ENCODE results near the gene IL1RAPL2. TPM values are rescaled to one million over a fixed set of nuclear protein-coding genes. Genes with fewer than 3 reads are reported as not detected.

The IL1RAPL2 gene
- total and polyA plus RNA-seq, 2 of the 4 experiments (the other 2 are of a cell fraction) = 0.03 TPM; not detected in 1

DNA sequence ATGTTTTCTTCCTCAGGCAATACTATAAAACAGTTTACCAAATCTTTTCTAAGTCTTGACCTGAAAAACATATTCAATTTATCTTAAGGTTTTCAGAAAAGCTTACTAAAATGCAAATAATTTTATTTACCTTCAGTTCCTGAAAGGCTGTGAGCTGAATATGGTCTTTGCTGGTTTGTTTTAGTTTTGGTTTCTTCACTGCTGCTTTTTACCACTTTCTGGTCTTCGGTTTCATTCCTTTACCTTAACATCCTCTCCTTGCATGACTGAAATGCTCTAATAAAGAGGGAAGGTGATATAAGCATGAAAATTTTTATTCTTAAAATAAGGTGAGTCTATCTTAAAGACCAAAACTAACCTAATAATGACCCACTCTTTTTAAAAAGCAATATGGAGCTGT is 1159.2 kb downstream of the IL1RAPL2 start:
- H2BK20ac ChIP-seq (ENCODE audit: low read depth, low read length) = no peak overlapping the region
- no peak overlapping the region for H3K9ac ChIP-seq (ENCODE audit: low read depth, low read length)
- no peak overlapping the region for H4K8ac ChIP-seq (ENCODE audit: low read depth in 2 of 2, low read length in 2 of 2)
- H3K18ac ChIP-seq (ENCODE audit: low read depth, low read length) = no peak overlapping the region
- POLR2A ChIA-PET (ENCODE audit: unreplicated experiment) = no interaction called here
- H2AFZ ChIP-seq (replicated peaks; ENCODE audit: low read length, poor library complexity) = no peak overlapping the region
- no peaks in the 10 kb centered on the region; the same call in 1 of the 2 replicates for H3K27me3 ChIP-seq (ENCODE audit: control insufficient read depth, insufficient read depth, low read length)
- no peak for TF ChIP-seq POLR2A (IDR thresholded peaks at IDR 0.05; ENCODE audit: low read depth, low read length)
- no peak for TF ChIP-seq MXI1 (IDR thresholded peaks at IDR 0.05; ENCODE audit: borderline replicate concordance, low read depth, low read length)
- no peak for TF ChIP-seq RFX5 (IDR thresholded peaks at IDR 0.05; ENCODE audit: low read depth, low read length)
- no peak overlapping the region for H3K4me3 ChIP-seq (ENCODE audit: insufficient read depth, low read depth, low read length)
- no peaks in the 10 kb centered on the region for H3K36me3 ChIP-seq (ENCODE audit: control insufficient read depth, insufficient read depth, low read length)
- in situ Hi-C loops (cut with MboI; ENCODE audit: low sequenced_read_pairs) = no loop called here
- intact Hi-C loops (cut with micrococcal nuclease) = no loop called here
- no peaks in the 10 kb centered on the region for H3K9me1 ChIP-seq (ENCODE audit: insufficient read depth, low read length)
- H3K56ac ChIP-seq (ENCODE audit: extremely low read depth, insufficient read depth, low read length) = no peak overlapping the region
- H2BK120ac ChIP-seq (ENCODE audit: low read depth, low read length) = no peak overlapping the region
- no peak overlapping the region for H3K27ac ChIP-seq (ENCODE audit: insufficient read depth, low read length)
- no peak overlapping the region for H3K4ac ChIP-seq (ENCODE audit: low read depth, low read length)
- H2AK5ac ChIP-seq (ENCODE audit: low read depth, low read length) = no peak overlapping the region
- CTCF ChIA-PET = interaction anchor here (0.6 kb wide), 1 partner anchor 37 kb away, joined by 3 read pairs; no protein-coding TSS in a partner anchor
- no peak overlapping the region for H4K91ac ChIP-seq (ENCODE audit: insufficient read depth, low read depth, low read length)
- no CpG with 5 or more reads among the region's 1 CpG for WGBS, 2 experiments (ENCODE audit: extremely low coverage in 2 of 2, insufficient read length in 1 of 2)
- H2BK5ac ChIP-seq (ENCODE audit: low read depth, low read length, poor library complexity, severe bottlenecking) = no peak overlapping the region
- H3K9me3 ChIP-seq (ENCODE audit: control insufficient read depth, insufficient read depth, low read length) = no peaks in the 10 kb centered on the region
- ATAC-seq (ENCODE audit: low read depth) (no peak), DNase-seq (no peak)
- H3K14ac ChIP-seq (replicated peaks; ENCODE audit: low read depth, low read length) = no peak overlapping the region
- no peak overlapping the region for H3K23ac ChIP-seq (ENCODE audit: low read depth, low read length)
- BruUV-seq (replicated peaks) = no TSS peak
- dilution Hi-C loops (cut with HindIII; ENCODE audit: low sequenced_read_pairs, unreplicated experiment) = no loop called here
- H3K4me2 ChIP-seq (ENCODE audit: low read depth, low read length) = no peak overlapping the region
- H2BK15ac ChIP-seq (ENCODE audit: low read depth, low read length) = no peak overlapping the region
- H4K5ac ChIP-seq (ENCODE audit: low read depth, low read length) = no peak overlapping the region
- no peak overlapping the region for H2AK9ac ChIP-seq (replicated peaks; ENCODE audit: low read depth, low read length, poor library complexity)
- H4K20me1 ChIP-seq (ENCODE audit: insufficient read depth, low read length) = no peaks in the 10 kb centered on the region
- H3K4me1 ChIP-seq (ENCODE audit: control insufficient read depth, insufficient read depth, low read length) = no peaks in the 10 kb centered on the region
- H3K79me1 ChIP-seq (ENCODE audit: low read depth in 1 of 2, low read length in 2 of 2) = no peaks in the 10 kb centered on the region
